Epidermal melanocyte (primary cell): ENCODE results near the gene CLK2.

Source experiments
- DNase-seq: peaks from one replicate; pipeline ENCODE4 v3.0.0; 2011; ENCODE audit warnings: low spot score; ENCODE audit not compliant: insufficient read length

CLK2 gene

DNA sequence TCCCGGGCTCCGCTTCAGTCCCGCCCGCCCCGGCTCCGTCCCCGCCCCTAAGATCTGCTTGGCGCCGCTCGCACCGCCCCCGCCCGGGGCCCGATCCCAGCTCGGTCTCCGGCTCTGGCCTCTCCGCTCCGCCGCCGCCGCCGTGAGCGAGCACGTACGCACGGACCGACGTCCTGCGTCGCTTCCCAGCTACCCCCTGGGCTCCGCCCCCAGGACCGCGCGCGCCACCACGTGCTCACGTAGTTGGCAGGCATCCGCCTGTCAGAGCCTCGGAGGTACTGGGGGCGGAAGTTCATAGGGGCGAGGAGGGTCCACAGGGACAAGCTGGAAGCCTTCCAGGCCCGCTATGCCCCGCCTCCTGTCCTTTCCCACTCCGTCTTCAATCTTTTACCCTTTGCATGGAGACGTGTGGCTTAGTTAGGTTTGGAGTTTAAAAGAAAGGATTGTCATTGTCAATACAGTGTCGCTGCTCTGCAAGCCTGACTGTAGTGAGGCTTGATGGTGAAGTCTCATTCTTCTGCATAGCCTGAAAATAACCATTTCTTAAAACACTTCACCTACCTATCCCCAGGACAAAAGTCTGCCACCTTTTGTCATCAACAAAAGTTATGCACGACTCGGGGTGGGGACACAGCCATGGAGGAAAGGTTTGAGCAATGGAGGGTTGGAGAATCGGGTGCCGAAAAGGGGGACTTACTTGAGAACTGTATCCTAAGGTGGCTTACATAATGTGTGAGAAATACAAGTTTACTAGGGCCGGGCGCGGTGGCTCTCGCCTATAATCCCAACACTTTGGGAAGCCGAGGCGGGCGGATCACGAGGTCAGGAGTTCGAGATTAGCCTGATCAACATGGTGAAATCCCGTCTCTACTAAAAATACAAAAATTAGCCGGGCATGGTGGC lies at the start of gene CLK2:
Gene CLK2, minus strand, starts transcription at position 162 of the 903 bp plus-strand sequence. CDS start 2,527 bp downstream, outside the sequence.
- DNase-seq: peak; percentile 98

- DNase-seq: no peak
These were observed 49.3 kb upstream of the CLK2 start for GRCh38 chr1:155322571-155322952.

DNA sequence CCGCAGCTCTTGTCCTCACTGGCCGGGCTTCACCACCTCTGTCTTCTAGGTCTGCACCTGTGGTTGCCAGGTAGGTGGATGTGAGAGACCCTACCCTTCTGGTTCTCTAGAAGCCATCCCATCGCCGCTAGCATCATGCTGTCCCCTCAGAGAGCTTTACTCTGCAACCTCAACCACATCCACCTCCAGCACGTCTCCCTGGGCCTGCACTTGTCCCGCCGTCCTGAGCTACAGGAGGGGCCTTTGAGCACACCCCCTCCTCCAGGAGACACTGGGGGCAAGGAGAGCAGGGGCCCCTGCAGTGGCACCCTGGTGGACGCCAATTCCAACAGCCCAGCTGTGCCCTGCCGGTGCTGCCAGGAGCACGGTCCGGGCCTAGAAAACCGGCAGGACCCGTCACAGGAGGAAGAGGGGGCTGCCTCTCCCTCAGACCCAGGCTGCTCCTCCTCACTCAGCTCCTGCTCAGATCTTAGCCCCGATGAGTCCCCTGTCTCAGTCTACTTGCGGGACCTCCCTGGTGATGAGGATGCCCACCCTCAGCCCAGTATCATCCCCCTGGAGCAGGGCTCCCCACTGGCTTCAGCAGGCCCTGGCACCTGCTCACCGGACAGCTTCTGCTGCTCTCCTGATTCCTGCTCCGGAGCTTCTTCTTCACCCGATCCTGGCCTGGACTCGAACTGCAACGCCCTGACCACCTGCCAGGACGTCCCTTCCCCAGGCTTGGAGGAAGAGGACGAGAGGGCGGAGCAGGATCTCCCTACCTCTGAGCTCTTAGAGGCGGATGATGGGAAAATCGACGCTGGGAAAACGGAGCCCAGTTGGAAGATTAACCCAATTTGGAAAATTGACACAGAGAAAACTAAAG lies 48.6 kb upstream of the CLK2 start:
- DNase-seq: no peak

DNA sequence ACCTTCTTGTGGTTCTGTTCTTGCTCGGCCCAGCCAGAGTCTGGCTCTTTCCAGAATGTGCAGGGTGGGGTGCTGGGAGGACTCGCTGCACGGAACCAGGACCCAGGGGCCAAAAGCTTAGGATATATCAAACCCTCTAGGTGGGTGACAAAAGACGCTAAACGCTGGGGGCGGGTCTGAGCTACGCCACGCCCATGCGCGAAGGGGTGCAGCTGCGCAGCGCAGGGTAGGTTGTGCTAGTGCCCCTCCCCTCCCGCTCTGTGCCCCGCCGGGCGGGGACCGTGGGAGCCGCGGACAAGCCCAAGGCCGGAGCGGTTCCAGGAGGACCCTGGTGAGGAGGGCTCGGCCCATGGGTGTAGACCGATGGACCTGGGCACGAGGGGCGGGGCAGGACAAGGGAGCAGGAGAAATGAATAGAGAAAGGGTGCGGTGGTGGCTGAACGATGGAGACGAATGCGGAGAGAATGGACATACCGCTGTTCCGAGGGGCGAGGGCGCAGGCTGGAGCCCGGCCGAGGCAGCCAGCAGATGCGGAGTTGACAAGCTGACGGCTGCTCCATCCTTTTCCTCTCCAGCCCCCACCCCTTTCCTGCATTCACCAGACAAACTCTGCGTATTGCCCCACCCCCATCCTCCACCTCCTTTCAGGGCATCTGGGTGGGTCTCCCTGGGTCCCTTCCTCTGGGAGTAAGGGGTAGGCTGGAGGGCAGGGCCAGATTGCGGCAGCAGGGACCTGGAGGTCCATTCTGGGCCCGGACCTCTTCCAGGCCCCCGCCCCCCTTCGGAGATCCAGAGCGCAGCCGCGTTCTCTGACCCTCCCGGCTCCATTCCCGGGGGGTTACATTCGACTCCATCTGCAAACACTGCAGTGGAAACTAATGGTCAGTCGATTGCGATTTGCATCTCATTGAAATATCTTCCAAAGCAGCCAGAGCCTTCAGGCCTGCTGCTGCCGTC lies 47.6 kb upstream of the CLK2 start, which contains the start of gene RUSC1:
Gene RUSC1, plus strand, starts transcription at position 234 of the 957 bp plus-strand sequence. CDS start 880 bp downstream, outside the sequence.
- DNase-seq: peak; percentile 50

DNA sequence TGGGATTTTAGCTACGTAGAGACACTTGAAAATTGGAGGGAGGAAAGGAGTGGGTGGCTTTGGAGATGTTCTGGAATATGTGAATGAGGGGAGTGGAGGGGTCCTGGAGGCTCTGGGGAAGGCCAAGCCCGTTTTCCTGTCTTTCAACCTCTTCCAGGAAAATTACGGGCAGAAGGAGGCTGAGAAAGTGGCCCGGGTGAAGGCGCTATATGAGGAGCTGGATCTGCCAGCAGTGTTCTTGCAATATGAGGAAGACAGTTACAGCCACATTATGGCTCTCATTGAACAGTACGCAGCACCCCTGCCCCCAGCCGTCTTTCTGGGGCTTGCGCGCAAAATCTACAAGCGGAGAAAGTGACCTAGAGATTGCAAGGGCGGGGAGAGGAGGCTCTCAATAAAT lies 46.9 kb upstream of the CLK2 start:
- DNase-seq: no peak

- DNase-seq: no peak
These were observed 46.2 kb upstream of the CLK2 start for GRCh38 chr1:155319536-155319935.

GRCh38 chr1:155318082-155318481 lies 44.8 kb upstream of the CLK2 start:
- no peak for DNase-seq

DNA sequence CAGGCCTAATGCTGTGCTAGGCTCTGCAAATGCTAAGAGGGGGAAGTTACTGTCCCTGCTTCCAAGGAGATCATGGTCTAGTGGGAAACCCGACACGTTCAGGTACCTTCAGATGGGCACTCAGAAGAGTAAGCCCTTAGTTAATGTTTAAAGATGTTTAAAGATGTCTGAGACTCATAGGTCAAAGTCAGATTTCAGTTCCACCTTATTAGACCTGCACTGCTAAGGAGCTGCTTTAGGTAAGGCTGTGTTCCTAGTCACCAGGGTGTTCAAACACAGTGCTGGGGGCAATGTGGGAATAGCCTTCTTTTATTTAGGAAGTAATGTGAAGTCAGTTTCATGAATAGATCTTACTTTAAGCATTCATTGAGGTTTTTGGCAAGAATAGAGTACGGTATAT lies 43.6 kb upstream of the CLK2 start:
- DNase-seq: no peak

- DNase-seq: no peak
These were observed 40.0 kb upstream of the CLK2 start for GRCh38 chr1:155313261-155313660.

DNA sequence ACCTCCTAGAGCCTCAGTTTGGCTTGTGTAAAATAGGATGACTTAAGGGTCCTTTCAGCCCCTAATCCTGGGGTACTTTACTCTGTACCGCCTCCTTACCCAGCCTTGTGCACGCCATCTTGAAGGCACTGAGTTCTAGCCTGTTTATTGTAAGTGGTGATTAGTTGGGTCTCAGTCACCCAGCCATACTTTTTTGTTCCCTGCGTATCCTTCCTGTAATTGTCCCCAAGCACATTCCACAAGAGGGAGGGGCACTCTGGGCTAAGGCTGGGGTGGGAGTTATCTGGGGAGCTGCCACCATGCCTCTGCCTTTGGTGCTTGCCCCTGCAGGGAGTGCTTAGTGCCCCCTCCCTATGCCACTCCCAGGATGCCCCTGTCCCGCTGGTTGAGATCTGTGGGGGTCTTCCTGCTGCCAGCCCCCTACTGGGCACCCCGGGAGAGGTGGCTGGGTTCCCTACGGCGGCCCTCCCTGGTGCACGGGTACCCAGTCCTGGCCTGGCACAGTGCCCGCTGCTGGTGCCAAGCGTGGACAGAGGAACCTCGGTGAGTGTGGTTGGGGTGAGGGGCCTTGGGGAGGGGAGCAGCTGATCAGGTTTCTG lies 36.2 kb upstream of the CLK2 start:
- no peak for DNase-seq

DNA sequence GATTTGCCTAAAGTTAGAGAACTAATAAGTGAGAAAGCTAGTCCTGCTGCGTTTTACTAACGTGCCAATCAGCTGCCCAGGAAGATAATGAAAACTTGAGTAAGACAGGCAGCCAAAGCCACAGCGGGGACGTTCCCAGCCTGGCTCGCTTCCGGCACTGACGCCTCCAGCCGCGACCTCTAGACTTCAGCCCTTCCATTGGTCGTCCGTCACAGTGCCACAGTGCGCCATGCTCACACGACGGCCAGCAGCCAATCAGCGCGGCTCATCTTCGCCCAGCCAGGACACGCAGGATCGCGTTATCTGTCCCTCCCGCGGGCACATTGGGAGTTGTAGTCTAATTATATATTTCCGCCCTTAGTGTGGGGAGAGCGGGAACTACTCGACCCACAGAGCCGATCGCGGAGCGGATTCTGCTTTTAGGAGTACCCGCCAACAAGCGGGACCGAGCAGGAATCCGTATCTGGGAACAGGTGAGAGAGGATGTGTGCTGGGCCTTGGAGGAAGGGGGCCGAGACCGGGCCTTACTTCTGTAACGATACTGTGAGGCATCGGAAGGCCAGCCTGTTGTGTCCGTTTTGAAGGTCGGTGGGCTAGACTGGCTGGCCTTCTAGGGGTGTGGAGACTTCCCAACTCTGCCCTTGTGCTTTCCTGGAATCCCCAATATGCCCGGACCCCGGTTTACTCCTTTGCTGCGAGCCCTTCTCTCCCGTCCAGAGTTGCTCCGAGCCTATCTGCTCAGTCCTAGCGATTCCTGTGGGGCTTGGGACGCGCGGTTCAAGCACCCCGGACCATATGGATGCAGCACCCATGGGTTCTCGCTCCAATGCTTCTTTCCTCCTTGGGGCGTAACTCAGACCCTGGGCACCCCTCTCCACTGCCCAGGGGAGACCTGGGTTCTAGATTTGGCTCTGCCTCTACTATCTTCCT lies 35.5 kb upstream of the CLK2 start, which contains the start of gene FDPS:
Gene FDPS, plus strand, starts transcription at position 374 of the 930 bp plus-strand sequence. CDS start 924 bp downstream, outside the sequence.
- peak; percentile 99 for DNase-seq

DNA sequence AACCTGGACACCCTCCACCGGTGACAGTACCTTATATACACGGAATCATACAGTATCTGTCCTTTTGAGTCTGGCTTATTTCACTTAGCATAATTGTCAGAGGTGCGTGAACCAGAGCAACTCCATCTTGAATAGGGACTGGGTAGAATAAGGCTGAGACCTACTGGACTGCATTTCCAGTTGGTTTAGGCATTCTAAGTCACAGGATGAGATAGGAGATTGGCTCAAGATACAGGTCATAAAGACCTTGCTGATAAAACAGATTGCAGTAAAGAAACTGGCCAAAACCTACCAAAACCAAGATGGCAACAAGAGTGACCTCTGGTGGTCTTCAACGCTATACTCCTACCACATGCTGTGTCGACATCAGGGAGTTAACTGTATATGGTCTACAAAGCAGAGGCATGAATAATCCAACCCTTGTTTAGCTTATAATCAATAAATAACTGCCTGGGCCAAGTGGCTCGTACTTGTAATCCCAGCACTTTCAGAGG lies 34.0 kb upstream of the CLK2 start:
- DNase-seq: no peak

- DNase-seq: no peak
These were observed 32.6 kb upstream of the CLK2 start for GRCh38 chr1:155305881-155306391.

DNA sequence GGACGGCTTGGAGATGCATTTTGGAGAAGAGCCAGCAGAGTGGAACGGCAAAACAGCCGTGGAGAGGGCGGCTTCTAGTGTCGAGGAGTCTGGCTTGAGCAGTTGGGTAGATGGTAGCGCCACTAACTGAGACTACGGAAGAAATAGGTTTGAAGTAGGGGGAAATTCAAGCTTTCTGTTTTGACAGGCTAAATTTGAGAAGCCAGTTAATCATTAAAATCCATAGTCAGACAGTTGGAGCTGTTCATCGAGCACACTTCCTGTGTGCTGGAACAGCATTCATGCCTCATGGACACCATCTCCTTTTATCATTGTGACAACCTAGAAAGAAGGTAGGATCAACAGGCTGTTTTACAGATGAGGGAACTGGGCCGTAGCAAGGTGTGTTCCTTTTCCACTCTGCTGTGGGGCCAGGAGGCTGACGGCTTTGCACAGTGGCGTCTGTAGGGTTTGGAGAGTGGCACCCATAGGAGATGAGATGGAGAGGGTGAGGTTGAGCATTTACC lies 31.3 kb upstream of the CLK2 start:
- no peak for DNase-seq

DNA sequence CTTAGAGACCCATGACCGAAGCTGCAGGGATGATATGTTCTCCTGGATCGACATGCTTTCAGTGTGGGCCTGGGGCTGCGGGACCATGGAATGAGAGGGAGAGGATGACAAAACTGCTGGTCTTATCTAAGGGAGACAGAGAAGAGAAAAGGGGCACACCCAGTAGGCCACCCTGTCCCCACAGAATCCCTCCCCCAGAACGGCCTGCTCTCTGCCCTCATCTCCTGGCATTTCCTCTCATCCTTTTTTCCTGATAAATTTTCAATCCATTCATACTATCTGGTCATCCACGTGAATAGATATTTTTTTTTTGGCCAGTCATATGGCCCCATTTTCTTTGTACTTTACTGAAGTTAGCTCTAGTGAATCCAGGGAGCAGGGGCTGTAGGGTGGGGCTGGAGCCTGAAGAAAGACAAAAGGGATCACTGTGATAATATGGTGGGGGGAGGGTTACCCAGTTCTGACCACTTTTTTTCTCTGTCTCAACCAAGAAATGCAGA lies 28.1 kb upstream of the CLK2 start, which contains the start of gene PKLR:
Gene PKLR, minus strand, starts transcription at position 97 of the 500 bp plus-strand sequence. Its CDS starts 43 bp downstream, at position 54.
- no peak for DNase-seq

GRCh38 chr1:155300553-155301329 lies 27.4 kb upstream of the CLK2 start:
- no peak for DNase-seq

DNA sequence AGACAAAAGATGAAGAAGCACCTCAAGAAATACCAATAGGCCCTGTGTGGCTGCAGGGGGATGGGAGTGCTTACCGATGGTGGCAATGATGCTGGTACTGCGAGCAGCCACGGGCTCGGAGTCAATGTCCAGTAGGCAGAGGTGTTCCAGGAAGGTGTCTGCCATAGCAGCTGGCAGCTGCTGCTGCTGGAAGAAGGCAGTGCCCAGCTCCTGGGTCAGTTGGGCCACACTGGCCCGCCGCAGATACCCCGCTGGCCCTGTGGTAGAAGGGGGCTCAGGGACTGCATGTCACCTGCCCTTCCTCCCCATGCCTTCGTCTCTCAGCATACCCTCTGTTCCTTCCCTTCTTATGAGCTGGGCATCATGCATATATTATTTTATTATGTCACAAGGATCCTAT lies 26.7 kb upstream of the CLK2 start:
- no peak for DNase-seq

- DNase-seq: no peak
These were observed 24.1 kb upstream of the CLK2 start for GRCh38 chr1:155297384-155297783.
